Measurements from ENCODE around the gene CLPTM1L. TPM values are rescaled to one million over a fixed set of nuclear protein-coding genes. Genes with fewer than 3 reads are reported as not detected.

The CLPTM1L gene
- total RNA-seq, 1 donor from 2014 or later: 74.8 TPM

GRCh38 chr5:1319436-1320256, 25.3 kb downstream of the CLPTM1L start:
- Mint-ChIP-seq H3K9me3 (no peaks in the 10 kb centered on the region), H3K36me3 (peaks cover 12% of the 10 kb centered on the region), H3K4me1 (peaks cover 4% of the 10 kb centered on the region), H3K4me3 (no peak overlapping the region), H3K27ac (no peak overlapping the region), H3K27me3 (ENCODE audit: insufficient read depth, low read depth) (no peaks in the 10 kb centered on the region)
- Histone ChIP-seq H3K36me3 (no peaks in the 10 kb centered on the region), H3K4me3 (no peak overlapping the region), H3K9ac (no peak overlapping the region), H3K27me3 (no peaks in the 10 kb centered on the region), H3K27ac (no peak overlapping the region), H3K9me3 (ENCODE audit: low read depth) (no peaks in the 10 kb centered on the region), H3K4me1 (peaks cover 12% of the 10 kb centered on the region), H2AFZ (replicated peaks) (no peak overlapping the region), H3K4me2 (no peak overlapping the region), H4K20me1 (ENCODE audit: low read depth) (no peaks in the 10 kb centered on the region), H3K79me2 (ENCODE audit: low read depth) (no peaks in the 10 kb centered on the region), H3F3A (ENCODE audit: low read depth) (peaks cover 14% of the 10 kb centered on the region)
- no peak for DNase-seq (ENCODE audit: low spot score)
- TF ChIP-seq, protein P1, sequence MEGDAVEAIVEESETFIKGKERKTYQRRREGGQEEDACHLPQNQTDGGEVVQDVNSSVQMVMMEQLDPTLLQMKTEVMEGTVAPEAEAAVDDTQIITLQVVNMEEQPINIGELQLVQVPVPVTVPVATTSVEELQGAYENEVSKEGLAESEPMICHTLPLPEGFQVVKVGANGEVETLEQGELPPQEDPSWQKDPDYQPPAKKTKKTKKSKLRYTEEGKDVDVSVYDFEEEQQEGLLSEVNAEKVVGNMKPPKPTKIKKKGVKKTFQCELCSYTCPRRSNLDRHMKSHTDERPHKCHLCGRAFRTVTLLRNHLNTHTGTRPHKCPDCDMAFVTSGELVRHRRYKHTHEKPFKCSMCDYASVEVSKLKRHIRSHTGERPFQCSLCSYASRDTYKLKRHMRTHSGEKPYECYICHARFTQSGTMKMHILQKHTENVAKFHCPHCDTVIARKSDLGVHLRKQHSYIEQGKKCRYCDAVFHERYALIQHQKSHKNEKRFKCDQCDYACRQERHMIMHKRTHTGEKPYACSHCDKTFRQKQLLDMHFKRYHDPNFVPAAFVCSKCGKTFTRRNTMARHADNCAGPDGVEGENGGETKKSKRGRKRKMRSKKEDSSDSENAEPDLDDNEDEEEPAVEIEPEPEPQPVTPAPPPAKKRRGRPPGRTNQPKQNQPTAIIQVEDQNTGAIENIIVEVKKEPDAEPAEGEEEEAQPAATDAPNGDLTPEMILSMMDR (IDR thresholded peaks at IDR 0.05): no peak
- no peak for TF ChIP-seq EZH2phosphoT487 (IDR thresholded peaks at IDR 0.05)
- TF ChIP-seq EZH2 (IDR thresholded peaks at IDR 0.05): no peak

DNA sequence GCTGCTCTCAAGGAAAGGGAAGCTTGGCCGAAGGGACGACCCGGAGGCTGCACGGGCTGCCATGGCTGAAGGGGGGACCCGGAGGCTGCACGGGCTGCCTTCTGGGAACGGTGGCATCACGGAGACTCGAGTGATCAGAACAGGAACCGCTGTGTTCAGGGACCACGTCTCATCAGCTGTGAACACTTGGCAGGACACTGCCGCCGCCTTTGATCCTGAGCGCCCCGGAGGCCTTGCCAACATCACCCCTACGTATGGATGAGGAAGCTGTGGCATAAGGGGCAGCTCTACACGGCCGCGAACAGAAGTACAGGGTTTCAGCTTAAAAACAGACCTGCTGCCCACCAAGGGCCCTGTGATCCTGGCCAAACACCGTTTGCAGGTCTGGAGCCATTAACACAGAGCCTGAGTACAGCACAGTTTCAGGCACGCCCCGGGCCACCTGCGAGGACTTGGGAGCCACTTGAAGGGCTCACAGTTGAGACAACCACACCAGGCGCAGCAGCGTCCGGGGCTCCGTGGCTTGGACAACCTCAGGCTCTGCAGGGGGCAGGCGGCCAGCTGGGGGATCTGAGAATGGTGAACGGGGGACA, 26.1 kb downstream of the CLPTM1L start:
- Histone ChIP-seq H2AFZ (replicated peaks) (no peak overlapping the region), H4K20me1 (ENCODE audit: low read depth) (no peaks in the 10 kb centered on the region), H3K4me1 (peaks cover 12% of the 10 kb centered on the region), H3F3A (ENCODE audit: low read depth) (peaks cover 14% of the 10 kb centered on the region), H3K27ac (no peak overlapping the region), H3K4me3 (no peak overlapping the region), H3K27me3 (no peaks in the 10 kb centered on the region), H3K36me3 (no peaks in the 10 kb centered on the region), H3K4me2 (no peak overlapping the region), H3K79me2 (ENCODE audit: low read depth) (no peaks in the 10 kb centered on the region), H3K9me3 (ENCODE audit: low read depth) (no peaks in the 10 kb centered on the region), H3K9ac (no peak overlapping the region)
- Mint-ChIP-seq H3K36me3 (peaks cover 12% of the 10 kb centered on the region), H3K27me3 (ENCODE audit: insufficient read depth, low read depth) (no peaks in the 10 kb centered on the region), H3K4me3 (no peak overlapping the region), H3K4me1 (peaks cover 4% of the 10 kb centered on the region), H3K27ac (no peak overlapping the region), H3K9me3 (no peaks in the 10 kb centered on the region)
- TF ChIP-seq EZH2 (IDR thresholded peaks at IDR 0.05): no peak
- TF ChIP-seq EZH2phosphoT487 (IDR thresholded peaks at IDR 0.05): no peak
- TF ChIP-seq, protein P1 (IDR thresholded peaks at IDR 0.05): no peak
- no peak for DNase-seq (ENCODE audit: low spot score)

GRCh38 chr5:1317921-1318565, 26.9 kb downstream of the CLPTM1L start:
- Histone ChIP-seq H3F3A (ENCODE audit: low read depth) (peaks cover 14% of the 10 kb centered on the region), H3K36me3 (no peaks in the 10 kb centered on the region), H3K4me3 (no peak overlapping the region), H3K27ac (no peak overlapping the region), H3K27me3 (no peaks in the 10 kb centered on the region), H3K79me2 (ENCODE audit: low read depth) (no peaks in the 10 kb centered on the region), H3K9me3 (ENCODE audit: low read depth) (no peaks in the 10 kb centered on the region), H3K4me1 (peaks cover 12% of the 10 kb centered on the region), H3K4me2 (no peak overlapping the region), H4K20me1 (ENCODE audit: low read depth) (no peaks in the 10 kb centered on the region), H3K9ac (no peak overlapping the region), H2AFZ (replicated peaks) (no peak overlapping the region)
- no peak for DNase-seq (ENCODE audit: low spot score)
- H3K27me3 Mint-ChIP-seq (ENCODE audit: insufficient read depth, low read depth): peaks cover 2% of the 10 kb centered on the region
- TF ChIP-seq EZH2 (IDR thresholded peaks at IDR 0.05) (no peak), EZH2phosphoT487 (IDR thresholded peaks at IDR 0.05) (no peak)
- TF ChIP-seq, protein P1 (IDR thresholded peaks at IDR 0.05): no peak
- no peak overlapping the region for H3K27ac Mint-ChIP-seq
- H3K4me1 Mint-ChIP-seq: peaks cover 4% of the 10 kb centered on the region
- no peak overlapping the region for H3K4me3 Mint-ChIP-seq
- peaks cover 12% of the 10 kb centered on the region for H3K36me3 Mint-ChIP-seq
- H3K9me3 Mint-ChIP-seq: no peaks in the 10 kb centered on the region

Measured in neural progenitor cell (in vitro differentiated cells).